Measurements from ENCODE around the gene RWDD3. TPM values are rescaled to one million over a fixed set of nuclear protein-coding genes. Genes with fewer than 3 reads are reported as not detected.

RWDD3 gene
- total RNA-seq, 2 donors from 2014 or later = 12.9 to 22.0 TPM

DNA sequence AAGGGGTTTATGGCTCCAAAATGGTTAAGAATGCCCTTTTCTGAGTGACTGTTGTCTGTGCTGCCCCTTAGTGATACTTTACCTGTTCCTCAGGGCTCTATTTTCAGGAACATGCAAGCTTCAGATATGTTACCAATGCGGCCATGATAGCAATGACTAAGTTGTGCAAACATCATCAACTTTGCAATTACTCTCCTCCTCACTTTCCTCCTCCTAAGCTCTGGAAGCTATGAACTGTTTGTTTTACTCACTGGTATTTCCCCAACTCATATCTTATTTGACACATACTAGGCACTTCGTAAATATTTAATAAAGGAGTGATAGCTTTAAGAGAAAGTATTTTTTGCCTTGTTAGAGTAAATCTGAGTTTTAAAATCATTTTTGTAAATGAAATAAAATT is 53.8 kb downstream of the RWDD3 start:
- DNase-seq = no peak
- Histone ChIP-seq H3K4me1 (no peaks in the 10 kb centered on the region), H3K9ac (ENCODE audit: low read depth in 2 of 2, low read length in 2 of 2) (no peak overlapping the region), H3K9me3 (no peaks in the 10 kb centered on the region), H3K27ac (no peak overlapping the region), H3K4me3 (no peak overlapping the region), H3K36me3 (no peaks in the 10 kb centered on the region), H3K27me3 (no peaks in the 10 kb centered on the region)
- no peak for TF ChIP-seq CTCF (IDR thresholded peaks at IDR 0.05)
- intact Hi-C loops (cut with DNase I) = no loop called here

Other genes starting within 250 kb of the RWDD3 start
- 10 to 100 TPM; 11.4 to 19.4 TPM for gene ALG14, start 161.3 kb upstream of the RWDD3 start, total RNA-seq
- gene TLCD4, start 116.9 kb upstream of the RWDD3 start, total RNA-seq = 10 to 100 TPM; 28.3 to 46.0 TPM

All from colonic mucosa (tissue), 4 donors.